ENCODE data around the gene DAZ2. TPM values are rescaled to one million over a fixed set of nuclear protein-coding genes. Genes with fewer than 3 reads are reported as not detected.

DAZ2 gene
- not detected in 2 replicates for total RNA-seq

DNA sequence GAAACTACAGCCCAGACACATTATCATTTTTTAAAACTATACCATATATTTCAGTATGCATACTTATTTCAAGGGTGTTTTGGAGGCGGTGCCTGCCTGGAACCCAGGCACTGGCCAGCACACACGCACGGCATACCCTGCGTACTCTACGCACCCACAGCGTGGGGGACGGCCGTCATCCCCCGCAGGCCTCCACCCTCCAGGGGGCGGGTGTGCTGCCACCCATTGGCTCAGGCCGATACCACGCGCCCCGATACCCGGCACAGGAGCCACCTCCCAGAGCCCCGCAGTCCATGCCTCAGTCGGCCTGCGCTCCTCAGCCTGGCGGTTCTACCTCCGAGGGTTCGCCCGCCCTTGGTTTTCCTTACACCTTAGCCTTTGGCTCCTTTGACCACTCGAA is at the start of gene DAZ2:
DAZ2 (plus strand) TSS at position 301 of the 400 bp plus-strand sequence. CDS start 208 bp downstream, outside the sequence.

DNA sequence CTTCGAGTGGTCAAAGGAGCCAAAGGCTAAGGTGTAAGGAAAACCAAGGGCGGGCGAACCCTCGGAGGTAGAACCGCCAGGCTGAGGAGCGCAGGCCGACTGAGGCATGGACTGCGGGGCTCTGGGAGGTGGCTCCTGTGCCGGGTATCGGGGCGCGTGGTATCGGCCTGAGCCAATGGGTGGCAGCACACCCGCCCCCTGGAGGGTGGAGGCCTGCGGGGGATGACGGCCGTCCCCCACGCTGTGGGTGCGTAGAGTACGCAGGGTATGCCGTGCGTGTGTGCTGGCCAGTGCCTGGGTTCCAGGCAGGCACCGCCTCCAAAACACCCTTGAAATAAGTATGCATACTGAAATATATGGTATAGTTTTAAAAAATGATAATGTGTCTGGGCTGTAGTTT is 20.4 kb upstream of the DAZ2 start, which contains the start of gene DAZ1:
DAZ1 (minus strand) TSS at position 101 of the 400 bp plus-strand sequence. CDS start 208 bp downstream, outside the sequence.

Other genes with a start within 250 kb of the DAZ2 start
- not detected in 2 replicates for gene BPY2, start 235.3 kb upstream of the DAZ2 start, total RNA-seq
- gene DAZ1, start 20.5 kb upstream of the DAZ2 start, total RNA-seq = not detected in 2 replicates

Measured in hair follicular keratinocyte (primary cell).